ENCODE data around the gene PIEZO2. TPM values are rescaled to one million over a fixed set of nuclear protein-coding genes. Genes with fewer than 3 reads are reported as not detected.

PIEZO2 gene
- total RNA-seq, 1 donor from 2014 or later, result 4.2 TPM

DNA sequence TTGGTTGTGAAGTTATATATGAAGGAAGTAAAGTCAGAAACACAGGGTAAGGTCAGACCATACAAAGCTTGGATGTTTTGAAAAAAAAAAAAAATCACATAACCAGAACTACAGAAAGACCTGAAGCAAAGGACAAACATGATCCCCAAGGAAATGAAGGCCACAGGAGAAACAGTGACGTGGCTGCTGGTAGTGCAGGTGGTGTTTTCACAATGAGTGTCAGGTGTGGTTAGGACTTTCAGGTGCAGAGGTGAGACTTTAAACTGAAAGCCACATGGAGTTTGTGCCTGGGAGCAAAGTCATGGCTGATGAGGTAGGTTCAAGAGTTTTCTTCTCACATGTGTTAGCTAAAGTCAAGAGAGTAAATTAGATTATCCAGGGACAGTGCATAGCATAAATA is 270.7 kb downstream of the PIEZO2 start:
- Histone ChIP-seq H3K36me3 (no peaks in the 10 kb centered on the region), H3K27ac (no peak overlapping the region), H2AFZ (replicated peaks) (no peak overlapping the region), H3K9ac (no peak overlapping the region), H3K4me3 (no peak overlapping the region), H3K79me2 (ENCODE audit: low read depth) (no peaks in the 10 kb centered on the region), H4K20me1 (ENCODE audit: low read depth) (no peaks in the 10 kb centered on the region), H3F3A (ENCODE audit: low read depth) (no peaks in the 10 kb centered on the region), H3K27me3 (no peaks in the 10 kb centered on the region), H3K4me2 (no peak overlapping the region), H3K4me1 (peaks cover 9% of the 10 kb centered on the region), H3K9me3 (ENCODE audit: low read depth) (no peaks in the 10 kb centered on the region)
- Mint-ChIP-seq H3K27ac (no peak overlapping the region), H3K27me3 (ENCODE audit: insufficient read depth, low read depth) (peaks cover 8% of the 10 kb centered on the region), H3K36me3 (no peaks in the 10 kb centered on the region), H3K4me3 (no peak overlapping the region), H3K9me3 (no peaks in the 10 kb centered on the region), H3K4me1 (peaks cover 4% of the 10 kb centered on the region)
- TF ChIP-seq EZH2phosphoT487 (IDR thresholded peaks at IDR 0.05) (no peak), EZH2 (IDR thresholded peaks at IDR 0.05) (no peak), CTCF (IDR thresholded peaks at IDR 0.05) (no peak)
- DNase-seq (ENCODE audit: low spot score), result no peak

DNA sequence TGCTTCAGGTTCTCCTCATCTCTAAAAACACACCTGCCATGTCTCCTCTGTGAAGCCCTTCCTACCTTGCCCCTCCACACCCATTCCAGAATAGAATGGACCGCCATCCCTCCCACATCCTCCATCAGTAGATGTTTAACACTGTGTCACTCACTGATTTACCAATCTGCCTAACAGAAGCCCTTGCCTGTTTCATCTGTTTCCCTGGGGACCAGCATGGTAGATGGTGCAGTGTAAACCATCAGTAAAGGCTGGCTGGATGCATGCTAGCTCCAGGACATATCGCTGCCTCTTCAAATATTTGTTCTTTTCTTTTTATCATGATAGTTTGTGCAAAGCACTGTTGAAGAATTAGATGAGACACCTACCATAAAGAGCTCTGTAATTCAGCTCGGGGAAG is 271.4 kb downstream of the PIEZO2 start:
- Mint-ChIP-seq H3K4me1 (peaks cover 4% of the 10 kb centered on the region), H3K36me3 (no peaks in the 10 kb centered on the region), H3K4me3 (no peak overlapping the region), H3K27ac (no peak overlapping the region), H3K27me3 (ENCODE audit: insufficient read depth, low read depth) (peaks cover 7% of the 10 kb centered on the region), H3K9me3 (no peaks in the 10 kb centered on the region)
- Histone ChIP-seq H3K36me3 (no peaks in the 10 kb centered on the region), H3F3A (ENCODE audit: low read depth) (no peaks in the 10 kb centered on the region), H3K9me3 (ENCODE audit: low read depth) (no peaks in the 10 kb centered on the region), H3K4me2 (no peak overlapping the region), H3K9ac (no peak overlapping the region), H3K4me3 (no peak overlapping the region), H3K27me3 (no peaks in the 10 kb centered on the region), H4K20me1 (ENCODE audit: low read depth) (no peaks in the 10 kb centered on the region), H3K27ac (no peak overlapping the region), H2AFZ (replicated peaks) (no peak overlapping the region), H3K4me1 (peaks cover 9% of the 10 kb centered on the region), H3K79me2 (ENCODE audit: low read depth) (no peaks in the 10 kb centered on the region)
- TF ChIP-seq EZH2 (IDR thresholded peaks at IDR 0.05), result no peak
- no peak for TF ChIP-seq CTCF (IDR thresholded peaks at IDR 0.05)
- no peak for TF ChIP-seq EZH2phosphoT487 (IDR thresholded peaks at IDR 0.05)
- no peak for DNase-seq (ENCODE audit: low spot score)

- Mint-ChIP-seq H3K27me3 (ENCODE audit: insufficient read depth, low read depth) (peaks cover 3% of the 10 kb centered on the region), H3K9me3 (no peaks in the 10 kb centered on the region), H3K4me1 (peaks cover 4% of the 10 kb centered on the region), H3K4me3 (no peak overlapping the region), H3K36me3 (no peaks in the 10 kb centered on the region), H3K27ac (no peak overlapping the region)
- TF ChIP-seq EZH2phosphoT487 (IDR thresholded peaks at IDR 0.05), result no peak
- TF ChIP-seq CTCF (IDR thresholded peaks at IDR 0.05), result no peak
- no peak for TF ChIP-seq EZH2 (IDR thresholded peaks at IDR 0.05)
- Histone ChIP-seq H3K36me3 (no peaks in the 10 kb centered on the region), H3K4me3 (no peak overlapping the region), H3K4me1 (peaks cover 9% of the 10 kb centered on the region), H3K4me2 (no peak overlapping the region), H3K9me3 (ENCODE audit: low read depth) (no peaks in the 10 kb centered on the region), H3K9ac (no peak overlapping the region), H4K20me1 (ENCODE audit: low read depth) (no peaks in the 10 kb centered on the region), H3K79me2 (ENCODE audit: low read depth) (no peaks in the 10 kb centered on the region), H3K27me3 (no peaks in the 10 kb centered on the region), H2AFZ (replicated peaks) (no peak overlapping the region), H3F3A (ENCODE audit: low read depth) (no peaks in the 10 kb centered on the region), H3K27ac (no peak overlapping the region)
- DNase-seq (ENCODE audit: low spot score), result no peak
Observed at GRCh38 chr18:10875811-10876210, 273.6 kb downstream of the PIEZO2 start.
